Neural cell (in vitro differentiated cells): ENCODE measurements around the gene BCL2. TPM values are rescaled to one million over a fixed set of nuclear protein-coding genes. Genes with fewer than 3 reads are reported as not detected.

Experiments
- H2AFZ ChIP-seq: fragments of 200-600, 300-800 bp; sonication (generic), shearing (Covaris generic); 2 replicates; pipeline ENCODE4 v1.6.0; 2014; ENCODE audit warnings: low read depth, mild to moderate bottlenecking, antibody characterized with exemption, low read length, moderate library complexity
- H3F3A ChIP-seq: fragments of 200-600 bp; shearing (Covaris generic); 2 replicates; pipeline ENCODE4 v1.6.1; 2016; ENCODE audit warnings: mild to moderate bottlenecking, moderate library complexity, mixed read lengths, antibody characterized with exemption, low read length; ENCODE audit not compliant: insufficient read depth, poor library complexity, severe bottlenecking
- H3K27ac ChIP-seq: fragments of 200-600, 300-800 bp; sonication (generic), shearing (Covaris generic); 2 replicates; pipeline ENCODE4 v1.5.1; 2014; ENCODE audit warnings: mild to moderate bottlenecking, low read length, moderate library complexity
- H3K27me3 ChIP-seq: fragments of 300-800, 200-600 bp; sonication (generic), shearing (Covaris generic); 2 replicates; pipeline ENCODE4 v1.6.0; 2014; ENCODE audit warnings: mild to moderate bottlenecking, low read depth, low read length, moderate library complexity; ENCODE audit not compliant: insufficient read depth
- H3K36me3 ChIP-seq: fragments of 300-800, 200-600 bp; sonication (generic), shearing (Covaris generic); 2 replicates; pipeline ENCODE4 v1.5.1; 2014; ENCODE audit warnings: mild to moderate bottlenecking, antibody characterized with exemption, low read length, moderate library complexity; ENCODE audit not compliant: insufficient read depth
- H3K4me2 ChIP-seq: fragments of 300-800, 200-600 bp; sonication (generic), shearing (Covaris generic); 2 replicates; pipeline ENCODE4 v1.6.0; 2014; ENCODE audit warnings: mild to moderate bottlenecking, low read length
- H3K4me3 ChIP-seq: fragments of 300-800, 200-600 bp; sonication (generic), shearing (Covaris generic); 2 replicates; pipeline ENCODE4 v1.5.1; 2014; ENCODE audit warnings: mild to moderate bottlenecking, low read length, moderate library complexity
- H3K79me2 ChIP-seq: fragments of 200-600 bp; shearing (Covaris generic); replicated peaks from 2 replicates; pipeline ENCODE4 v1.6.0; 2014; ENCODE audit warnings: mild to moderate bottlenecking, low read length, moderate library complexity; ENCODE audit not compliant: insufficient read depth
- H3K9ac ChIP-seq: fragments of 300-800, 200-600 bp; sonication (generic), shearing (Covaris generic); 2 replicates; pipeline ENCODE4 v1.6.1; 2016; ENCODE audit warnings: mild to moderate bottlenecking, low read length, mixed read lengths
- H3K9me2 ChIP-seq: fragments of 200-600 bp; shearing (Covaris generic); 2 replicates; pipeline ENCODE4 v1.6.1; 2016; ENCODE audit warnings: mild to moderate bottlenecking, low read length, mixed read lengths; ENCODE audit not compliant: insufficient read depth
- H3K9me3 ChIP-seq: fragments of 200-600, 300-800 bp; sonication (generic), shearing (Covaris generic); 2 replicates; pipeline ENCODE4 v1.6.1; 2016; ENCODE audit warnings: mild to moderate bottlenecking, mixed run types, low read length, moderate library complexity, mixed read lengths
- H4K20me1 ChIP-seq: fragments of 200-600 bp; shearing (Covaris generic); 2 replicates; pipeline ENCODE4 v1.6.1; 2016; ENCODE audit warnings: mild to moderate bottlenecking, mixed run types; ENCODE audit not compliant: insufficient read depth
- EP300 ChIP-seq: fragments of 450-650 bp; conservative IDR thresholded peaks from 2 replicates; pipeline ENCODE4 v1.6.1; 2014; ENCODE audit warnings: antibody characterized with exemption, mild to moderate bottlenecking, moderate library complexity; ENCODE audit not compliant: poor library complexity, severe bottlenecking
- EZH2 ChIP-seq: fragments of 200-600, 300-800 bp; shearing (Covaris generic), sonication (generic); IDR thresholded peaks from 2 replicates; pipeline ENCODE4 v1.6.1; 2014; ENCODE audit warnings: antibody characterized with exemption, low read length, borderline replicate concordance, mild to moderate bottlenecking; ENCODE audit not compliant: insufficient read depth, poor library complexity, severe bottlenecking
- MXI1 ChIP-seq: fragments of 450-650 bp; conservative IDR thresholded peaks from 2 replicates; pipeline ENCODE4 v1.6.1; 2014; ENCODE audit warnings: antibody characterized with exemption, mild to moderate bottlenecking; ENCODE audit not compliant: poor library complexity, severe bottlenecking
- POLR2AphosphoS5 ChIP-seq: IDR thresholded peaks from 2 replicates; pipeline ENCODE4 v1.6.1; 2012
- RAD21 ChIP-seq: fragments of 450-650 bp; conservative IDR thresholded peaks from 2 replicates; pipeline ENCODE4 v1.6.1; 2014; ENCODE audit warnings: antibody characterized with exemption, mild to moderate bottlenecking, moderate library complexity
- SMC3 ChIP-seq: fragments of 450-650 bp; conservative IDR thresholded peaks from 2 replicates; pipeline ENCODE4 v1.6.1; 2014; ENCODE audit warnings: antibody characterized with exemption, mild to moderate bottlenecking, moderate library complexity; ENCODE audit not compliant: poor library complexity
- TAF1 ChIP-seq: IDR thresholded peaks from 2 replicates; pipeline ENCODE4 v1.6.1; 2012; ENCODE audit warnings: low read depth
- polyA plus RNA-seq: library from polyadenylated mRNA; depleted of rRNA; stranded (reverse); fragments of >200 nt; gene quantifications from 2 replicates; pipeline ENCODE4 v1.2.3, GENCODE V29; 2014
- TF ChIP-seq, protein P1 (sequence below): IDR thresholded peaks from 2 replicates; pipeline ENCODE4 v1.6.1; 2012; ENCODE audit warnings: borderline replicate concordance
- TF ChIP-seq, protein P2 (sequence below): fragments of 450-650 bp; IDR thresholded peaks from 2 replicates; pipeline ENCODE4 v1.5.1; 2014; ENCODE audit warnings: antibody characterized with exemption, mild to moderate bottlenecking, moderate library complexity; ENCODE audit not compliant: poor library complexity, severe bottlenecking

The BCL2 gene
- polyA plus RNA-seq, 1 donor from 2014 or later: 3.4 TPM

DNA sequence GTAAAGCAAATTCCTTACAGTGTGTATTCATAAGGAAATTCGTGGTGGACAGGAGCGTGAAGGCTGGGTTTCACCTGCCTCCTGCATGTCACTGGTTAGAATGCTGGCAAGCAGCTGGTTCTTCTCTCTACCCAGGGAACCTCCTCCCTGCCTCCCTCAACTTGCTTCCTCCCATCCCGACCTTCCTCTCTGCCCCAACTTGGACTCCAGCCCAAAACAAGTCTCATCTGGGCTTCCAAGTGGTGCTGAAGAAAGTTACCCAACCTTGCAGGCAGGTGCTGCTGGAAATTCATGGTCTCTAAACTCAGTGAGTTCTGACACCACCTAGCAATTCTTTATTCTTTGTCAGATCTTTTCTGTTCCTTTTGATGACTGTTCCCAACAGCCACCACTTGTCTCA, 184.5 kb downstream of the BCL2 start:
- no peak overlapping the region for H3K27ac ChIP-seq

DNA sequence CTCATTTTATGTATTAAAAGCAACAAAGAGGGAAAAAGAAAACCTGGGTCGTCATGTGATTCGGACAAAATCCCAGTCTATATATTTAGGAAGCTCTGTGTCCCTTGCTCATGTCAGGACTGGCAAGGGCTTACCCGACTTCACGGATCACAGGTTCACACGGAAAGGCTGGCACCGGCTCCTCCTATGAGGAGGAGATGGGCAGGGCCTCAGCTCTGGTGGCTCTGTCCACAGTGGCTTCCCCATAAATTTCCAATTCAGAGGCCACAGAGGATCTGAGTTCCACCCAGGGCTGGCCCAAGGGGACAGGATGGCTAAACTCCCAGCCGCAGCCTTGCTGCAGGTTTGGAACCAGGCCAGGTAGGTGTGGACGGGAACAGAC, 186.8 kb downstream of the BCL2 start:
- Histone ChIP-seq H3K79me2 (no peaks in the 10 kb centered on the region), H3K9ac (no peak overlapping the region), H4K20me1 (no peaks in the 10 kb centered on the region), H2AFZ (no peak overlapping the region), H3F3A (no peaks in the 10 kb centered on the region), H3K4me3 (no peak overlapping the region), H3K9me3 (no peaks in the 10 kb centered on the region), H3K27me3 (no peaks in the 10 kb centered on the region), H3K27ac (no peak overlapping the region), H3K4me2 (no peak overlapping the region), H3K9me2 (no peaks in the 10 kb centered on the region), H3K36me3 (no peaks in the 10 kb centered on the region)
- TF ChIP-seq RAD21 (no peak), TAF1 (no peak), MXI1 (no peak), EP300 (no peak), EZH2 (no peak), SMC3 (no peak), POLR2AphosphoS5 (no peak)
- TF ChIP-seq, protein P1, sequence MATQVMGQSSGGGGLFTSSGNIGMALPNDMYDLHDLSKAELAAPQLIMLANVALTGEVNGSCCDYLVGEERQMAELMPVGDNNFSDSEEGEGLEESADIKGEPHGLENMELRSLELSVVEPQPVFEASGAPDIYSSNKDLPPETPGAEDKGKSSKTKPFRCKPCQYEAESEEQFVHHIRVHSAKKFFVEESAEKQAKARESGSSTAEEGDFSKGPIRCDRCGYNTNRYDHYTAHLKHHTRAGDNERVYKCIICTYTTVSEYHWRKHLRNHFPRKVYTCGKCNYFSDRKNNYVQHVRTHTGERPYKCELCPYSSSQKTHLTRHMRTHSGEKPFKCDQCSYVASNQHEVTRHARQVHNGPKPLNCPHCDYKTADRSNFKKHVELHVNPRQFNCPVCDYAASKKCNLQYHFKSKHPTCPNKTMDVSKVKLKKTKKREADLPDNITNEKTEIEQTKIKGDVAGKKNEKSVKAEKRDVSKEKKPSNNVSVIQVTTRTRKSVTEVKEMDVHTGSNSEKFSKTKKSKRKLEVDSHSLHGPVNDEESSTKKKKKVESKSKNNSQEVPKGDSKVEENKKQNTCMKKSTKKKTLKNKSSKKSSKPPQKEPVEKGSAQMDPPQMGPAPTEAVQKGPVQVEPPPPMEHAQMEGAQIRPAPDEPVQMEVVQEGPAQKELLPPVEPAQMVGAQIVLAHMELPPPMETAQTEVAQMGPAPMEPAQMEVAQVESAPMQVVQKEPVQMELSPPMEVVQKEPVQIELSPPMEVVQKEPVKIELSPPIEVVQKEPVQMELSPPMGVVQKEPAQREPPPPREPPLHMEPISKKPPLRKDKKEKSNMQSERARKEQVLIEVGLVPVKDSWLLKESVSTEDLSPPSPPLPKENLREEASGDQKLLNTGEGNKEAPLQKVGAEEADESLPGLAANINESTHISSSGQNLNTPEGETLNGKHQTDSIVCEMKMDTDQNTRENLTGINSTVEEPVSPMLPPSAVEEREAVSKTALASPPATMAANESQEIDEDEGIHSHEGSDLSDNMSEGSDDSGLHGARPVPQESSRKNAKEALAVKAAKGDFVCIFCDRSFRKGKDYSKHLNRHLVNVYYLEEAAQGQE: no peak
- TF ChIP-seq, protein P2, sequence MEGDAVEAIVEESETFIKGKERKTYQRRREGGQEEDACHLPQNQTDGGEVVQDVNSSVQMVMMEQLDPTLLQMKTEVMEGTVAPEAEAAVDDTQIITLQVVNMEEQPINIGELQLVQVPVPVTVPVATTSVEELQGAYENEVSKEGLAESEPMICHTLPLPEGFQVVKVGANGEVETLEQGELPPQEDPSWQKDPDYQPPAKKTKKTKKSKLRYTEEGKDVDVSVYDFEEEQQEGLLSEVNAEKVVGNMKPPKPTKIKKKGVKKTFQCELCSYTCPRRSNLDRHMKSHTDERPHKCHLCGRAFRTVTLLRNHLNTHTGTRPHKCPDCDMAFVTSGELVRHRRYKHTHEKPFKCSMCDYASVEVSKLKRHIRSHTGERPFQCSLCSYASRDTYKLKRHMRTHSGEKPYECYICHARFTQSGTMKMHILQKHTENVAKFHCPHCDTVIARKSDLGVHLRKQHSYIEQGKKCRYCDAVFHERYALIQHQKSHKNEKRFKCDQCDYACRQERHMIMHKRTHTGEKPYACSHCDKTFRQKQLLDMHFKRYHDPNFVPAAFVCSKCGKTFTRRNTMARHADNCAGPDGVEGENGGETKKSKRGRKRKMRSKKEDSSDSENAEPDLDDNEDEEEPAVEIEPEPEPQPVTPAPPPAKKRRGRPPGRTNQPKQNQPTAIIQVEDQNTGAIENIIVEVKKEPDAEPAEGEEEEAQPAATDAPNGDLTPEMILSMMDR: no peak

More for the DNA sequence above, 184.5 kb downstream of the BCL2 start:
- TF ChIP-seq MXI1: no peak
- no peak for TF ChIP-seq TAF1
- no peak for TF ChIP-seq EZH2
- no peak for TF ChIP-seq EP300
- H2AFZ ChIP-seq: no peak overlapping the region
- no peaks in the 10 kb centered on the region for H3K36me3 ChIP-seq
- H4K20me1 ChIP-seq: no peaks in the 10 kb centered on the region
- H3K4me2 ChIP-seq: no peak overlapping the region
- no peak overlapping the region for H3K9ac ChIP-seq
- H3K79me2 ChIP-seq: no peaks in the 10 kb centered on the region
- H3K27me3 ChIP-seq: no peaks in the 10 kb centered on the region
- H3F3A ChIP-seq: no peaks in the 10 kb centered on the region
- no peaks in the 10 kb centered on the region for H3K9me3 ChIP-seq
- no peak overlapping the region for H3K4me3 ChIP-seq
- H3K9me2 ChIP-seq: no peaks in the 10 kb centered on the region
